ENCODE measurements around the gene ZNF827.

- TF ChIP-seq ZBTB33 (IDR thresholded peaks at IDR 0.05; ENCODE audit: extremely low read depth, insufficient replicate concordance, low read length) (no peak), EZH2 (IDR thresholded peaks at IDR 0.05) (no peak), JUND (IDR thresholded peaks at IDR 0.05) (no peak), POLR2A (IDR thresholded peaks at IDR 0.05; ENCODE audit: borderline replicate concordance, extremely low read depth, insufficient read depth, insufficient read length) (no peak), REST (IDR thresholded peaks at IDR 0.05; ENCODE audit: low read depth) (no peak), YY1 (IDR thresholded peaks at IDR 0.05; ENCODE audit: extremely low read depth, insufficient replicate concordance, low read depth, low read length) (no peak), SRF (IDR thresholded peaks at IDR 0.05; ENCODE audit: low read depth) (no peak), ZFX (IDR thresholded peaks at IDR 0.05) (no peak), EZH2phosphoT487 (IDR thresholded peaks at IDR 0.05; ENCODE audit: borderline replicate concordance) (no peak), RAD21 (IDR thresholded peaks at IDR 0.05; ENCODE audit: low read depth) (no peak), TCF7L2 (IDR thresholded peaks at IDR 0.05; ENCODE audit: borderline replicate concordance, extremely low read depth, insufficient read depth, insufficient read length) (no peak), FOSL1 (IDR thresholded peaks at IDR 0.05; ENCODE audit: low read depth) (no peak)
- TF ChIP-seq, protein P1, sequence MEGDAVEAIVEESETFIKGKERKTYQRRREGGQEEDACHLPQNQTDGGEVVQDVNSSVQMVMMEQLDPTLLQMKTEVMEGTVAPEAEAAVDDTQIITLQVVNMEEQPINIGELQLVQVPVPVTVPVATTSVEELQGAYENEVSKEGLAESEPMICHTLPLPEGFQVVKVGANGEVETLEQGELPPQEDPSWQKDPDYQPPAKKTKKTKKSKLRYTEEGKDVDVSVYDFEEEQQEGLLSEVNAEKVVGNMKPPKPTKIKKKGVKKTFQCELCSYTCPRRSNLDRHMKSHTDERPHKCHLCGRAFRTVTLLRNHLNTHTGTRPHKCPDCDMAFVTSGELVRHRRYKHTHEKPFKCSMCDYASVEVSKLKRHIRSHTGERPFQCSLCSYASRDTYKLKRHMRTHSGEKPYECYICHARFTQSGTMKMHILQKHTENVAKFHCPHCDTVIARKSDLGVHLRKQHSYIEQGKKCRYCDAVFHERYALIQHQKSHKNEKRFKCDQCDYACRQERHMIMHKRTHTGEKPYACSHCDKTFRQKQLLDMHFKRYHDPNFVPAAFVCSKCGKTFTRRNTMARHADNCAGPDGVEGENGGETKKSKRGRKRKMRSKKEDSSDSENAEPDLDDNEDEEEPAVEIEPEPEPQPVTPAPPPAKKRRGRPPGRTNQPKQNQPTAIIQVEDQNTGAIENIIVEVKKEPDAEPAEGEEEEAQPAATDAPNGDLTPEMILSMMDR (IDR thresholded peaks at IDR 0.05 in 2 of 3, conservative IDR thresholded peaks at IDR 0.05 in 1 of 3; ENCODE audit: borderline replicate concordance in 1 of 3, insufficient read depth in 1 of 3, low read depth in 2 of 3, low read length in 2 of 3), result no peak
These were observed 175.2 kb downstream of the ZNF827 start for GRCh38 chr4:145763399-145763798.

All from HCT116 (cell line).